HG03460 (cell line): ENCODE results near the gene FBXO36.
"Not testable (repeated sequence)": the region's sequence is repeated elsewhere in the genome, so short reads cannot be mapped to it uniquely, and the experiment has no call there.

Experiments used
- ATAC-seq: cut with Tn5 transposase; IDR thresholded peaks from one replicate; pipeline ENCODE4 v1.9.1; 2021; ENCODE audit not compliant: unreplicated experiment

The FBXO36 gene

DNA sequence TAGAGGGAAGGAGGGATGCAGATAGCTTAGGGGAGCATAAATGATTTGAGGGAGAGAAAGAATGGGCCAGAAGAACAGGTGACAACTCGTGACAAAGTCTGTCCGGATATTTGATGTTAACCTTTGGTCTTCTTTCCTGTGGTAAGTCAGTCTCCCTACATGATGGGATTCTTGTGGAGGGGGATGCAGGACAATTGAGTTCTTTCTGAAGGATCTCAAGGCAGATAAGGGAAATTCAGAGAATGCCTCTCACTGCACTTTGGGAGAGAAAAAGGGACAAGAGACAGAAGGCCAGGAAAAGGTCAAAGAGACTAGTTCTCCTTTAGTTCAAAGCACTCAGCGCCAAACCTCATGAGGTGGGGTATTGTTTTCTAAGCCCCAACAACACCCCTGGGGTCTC is 34.2 kb downstream of the FBXO36 start:
- ATAC-seq, result no peak

GRCh38 chr2:229963596-229963995 is 41.3 kb downstream of the FBXO36 start:
- ATAC-seq, result not testable (repeated sequence)

DNA sequence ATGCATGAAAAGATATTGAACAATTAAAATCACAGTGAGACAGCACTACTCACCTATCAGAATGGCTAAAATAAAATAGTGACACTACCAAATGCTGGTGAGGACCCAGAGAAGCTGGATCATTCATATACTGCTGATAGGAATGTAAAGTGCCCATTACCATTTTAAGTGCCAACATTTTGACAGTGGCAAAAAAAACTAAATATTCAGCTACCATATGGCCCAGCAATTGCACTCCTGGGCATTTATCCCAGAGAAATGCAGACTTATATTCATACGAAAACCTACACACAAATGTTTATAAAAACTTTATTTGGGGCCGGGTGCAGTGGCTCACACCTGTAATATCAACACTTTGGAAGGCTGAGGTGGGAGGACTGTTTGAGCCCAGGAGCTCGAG is 47.6 kb downstream of the FBXO36 start:
- ATAC-seq, result no peak

GRCh38 chr2:229970406-229970805 is 48.1 kb downstream of the FBXO36 start:
- no peak for ATAC-seq

DNA sequence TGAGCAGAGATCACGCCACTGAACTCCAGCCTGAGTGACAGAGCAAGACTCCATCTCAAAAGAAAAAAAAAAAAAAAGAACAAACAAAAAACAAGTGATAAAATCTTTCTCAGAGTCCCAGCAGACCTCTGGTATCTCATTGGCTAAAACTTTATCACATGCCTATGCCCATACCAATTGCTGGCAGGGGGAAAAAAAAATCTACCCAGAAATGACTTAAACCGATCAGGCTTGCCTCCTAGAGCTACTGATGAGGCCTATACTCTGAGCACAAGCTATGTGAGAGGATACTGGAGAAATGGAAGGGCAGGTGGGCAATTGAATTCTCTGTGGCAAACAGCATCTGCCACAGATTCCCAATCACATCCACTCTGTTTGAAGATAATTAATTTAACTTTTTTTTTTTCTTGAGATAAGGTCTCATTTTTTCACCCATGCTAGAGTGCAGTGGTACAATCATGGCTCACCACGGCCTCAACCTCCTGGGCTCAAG is 49.0 kb downstream of the FBXO36 start:
- ATAC-seq, result no peak

DNA sequence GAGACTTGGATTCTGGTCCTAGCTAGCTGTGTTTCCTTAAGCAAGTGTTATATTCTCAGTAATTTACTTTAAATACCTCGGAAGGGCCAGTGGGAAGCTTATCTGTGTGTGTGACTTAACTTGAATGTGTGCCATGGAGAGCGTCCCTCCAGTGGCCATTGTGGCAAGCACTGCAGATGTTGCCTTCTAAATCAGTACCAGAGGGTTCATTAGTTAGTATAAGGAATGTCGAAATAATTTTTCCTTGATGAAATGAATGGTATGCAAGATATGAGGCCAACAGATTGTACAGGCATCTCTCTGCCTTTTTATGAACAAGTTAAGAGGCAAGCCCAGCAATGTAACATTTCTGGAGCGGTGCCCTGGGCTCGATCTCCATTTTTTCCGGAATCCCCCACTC is 52.0 kb downstream of the FBXO36 start:
- ATAC-seq, result no peak

DNA sequence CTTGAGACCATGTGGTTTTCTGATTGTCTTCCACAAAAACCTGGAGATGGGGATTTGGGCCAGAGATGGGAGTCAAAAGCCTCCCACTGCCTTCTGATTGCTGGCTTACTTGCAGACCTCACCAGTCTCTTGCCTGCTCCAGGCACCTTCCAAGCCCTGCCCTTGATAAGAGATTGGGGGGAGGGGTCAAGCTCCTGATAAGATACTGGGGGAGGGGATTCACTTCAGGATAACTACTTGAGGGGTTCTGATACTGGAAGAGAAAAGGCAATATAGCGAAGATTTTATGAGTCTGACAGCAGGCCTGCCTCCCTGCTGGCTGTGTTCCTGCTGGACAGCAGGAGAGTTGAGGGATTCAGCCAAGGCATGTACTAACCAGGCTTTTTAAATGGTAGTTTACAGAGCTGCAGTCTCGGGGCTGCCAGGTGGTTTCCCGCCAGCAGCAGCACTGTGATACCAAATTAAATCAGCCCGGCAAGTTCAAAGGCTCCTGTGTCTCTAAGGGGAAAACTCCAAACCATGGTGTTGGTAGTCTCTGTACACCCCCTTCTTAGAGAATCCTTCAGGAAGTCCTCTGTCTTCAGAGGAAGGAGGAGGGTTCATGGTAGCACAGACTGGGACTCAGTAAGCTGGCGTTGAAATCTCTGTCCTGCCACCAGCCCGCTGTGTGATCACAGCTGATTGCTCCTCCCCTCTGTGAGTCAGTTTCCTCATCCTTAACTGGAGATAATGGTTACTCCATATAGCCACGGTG is 58.3 kb downstream of the FBXO36 start:
- no peak for ATAC-seq

DNA sequence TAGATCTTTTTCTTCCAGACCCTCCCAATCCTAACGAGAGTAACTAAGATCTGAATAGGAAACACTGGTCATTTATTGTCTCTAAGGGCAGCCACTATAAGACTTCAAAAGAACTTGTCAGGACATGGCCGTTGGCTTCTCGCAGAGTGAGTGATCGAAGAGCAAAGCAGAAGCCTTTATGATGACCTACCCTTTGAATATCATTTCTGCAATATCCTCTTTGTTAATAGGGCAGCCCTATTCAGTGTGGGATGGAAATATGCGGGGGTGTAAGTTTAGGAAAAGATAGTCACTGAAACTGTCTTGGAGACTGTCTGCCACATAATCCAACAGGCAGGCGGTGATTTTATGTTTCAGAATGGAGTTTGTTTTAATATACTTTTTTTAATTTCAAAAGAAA is 70.9 kb downstream of the FBXO36 start:
- no peak for ATAC-seq

DNA sequence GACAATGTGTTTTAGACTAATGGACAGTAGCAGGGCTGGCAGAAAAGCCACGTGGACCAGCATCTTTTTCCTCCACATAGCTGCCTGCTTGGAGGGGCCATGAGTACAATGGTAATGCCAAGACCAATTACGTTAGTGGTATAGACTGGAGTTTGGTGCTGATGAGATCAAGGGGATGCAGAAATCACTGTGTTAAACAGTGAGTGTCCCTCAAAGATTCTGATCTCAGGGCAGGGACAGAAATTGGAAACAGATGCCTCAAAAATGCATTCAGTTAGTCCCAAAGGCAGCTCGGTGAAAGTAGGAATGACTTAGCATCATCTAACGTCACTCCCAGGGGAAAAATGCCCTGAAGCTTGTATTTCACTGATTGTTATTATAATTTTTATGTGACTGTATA is 74.0 kb downstream of the FBXO36 start:
- ATAC-seq, result no peak

DNA sequence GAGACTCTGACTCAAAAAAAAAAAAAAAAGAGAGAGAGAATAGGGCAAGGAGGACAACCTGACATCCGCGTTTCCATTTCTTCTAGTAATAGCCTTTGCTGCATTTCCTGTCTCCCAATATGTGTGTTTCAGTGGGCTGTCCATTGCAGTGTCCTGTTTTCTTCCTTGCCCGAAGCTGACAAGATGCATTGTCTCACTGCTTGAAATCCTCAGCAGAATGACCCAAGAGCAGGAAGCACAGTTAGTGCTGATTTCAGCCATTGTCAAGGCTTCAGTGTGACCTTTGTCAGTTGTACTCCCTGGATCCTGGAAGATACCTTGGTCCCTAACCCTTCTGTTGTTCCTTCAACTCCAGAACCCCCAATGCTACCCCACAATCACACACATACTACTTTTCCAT is 75.3 kb downstream of the FBXO36 start:
- no peak for ATAC-seq

DNA sequence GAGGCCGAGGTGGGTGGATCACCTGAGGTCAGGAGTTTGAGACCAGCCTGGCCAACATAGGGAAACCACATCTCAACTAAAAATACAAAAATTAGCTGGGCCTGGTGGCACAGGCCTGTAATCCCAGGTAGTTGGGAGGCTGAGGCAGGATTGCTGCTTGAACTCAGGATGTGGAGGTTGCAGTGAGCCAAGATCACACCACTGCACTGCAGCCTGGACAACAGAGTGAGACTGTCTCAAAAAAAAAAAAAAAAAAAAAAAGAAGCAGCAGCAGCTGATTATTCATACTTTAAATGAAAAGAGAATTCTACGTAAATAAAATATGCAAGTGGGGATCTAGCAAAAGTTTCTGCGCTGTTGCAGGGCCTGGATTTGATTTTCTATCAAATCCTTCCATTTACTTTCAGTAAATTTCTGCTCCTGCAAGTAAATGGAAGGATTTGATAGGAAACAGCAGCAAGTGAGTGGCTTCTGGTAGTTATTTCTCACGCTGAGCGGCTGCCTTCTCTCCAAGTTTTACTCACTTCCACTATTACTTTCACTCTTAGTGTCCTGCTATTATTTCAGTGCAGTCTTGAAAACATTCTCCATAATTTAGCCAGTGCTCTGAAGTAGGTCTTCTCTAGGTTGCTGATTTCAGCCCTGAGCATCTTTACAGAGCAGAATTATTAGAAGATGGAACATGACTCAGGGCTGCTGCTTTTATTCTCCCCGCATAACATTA is 78.0 kb downstream of the FBXO36 start:
- ATAC-seq, result peak; percentile 92

DNA sequence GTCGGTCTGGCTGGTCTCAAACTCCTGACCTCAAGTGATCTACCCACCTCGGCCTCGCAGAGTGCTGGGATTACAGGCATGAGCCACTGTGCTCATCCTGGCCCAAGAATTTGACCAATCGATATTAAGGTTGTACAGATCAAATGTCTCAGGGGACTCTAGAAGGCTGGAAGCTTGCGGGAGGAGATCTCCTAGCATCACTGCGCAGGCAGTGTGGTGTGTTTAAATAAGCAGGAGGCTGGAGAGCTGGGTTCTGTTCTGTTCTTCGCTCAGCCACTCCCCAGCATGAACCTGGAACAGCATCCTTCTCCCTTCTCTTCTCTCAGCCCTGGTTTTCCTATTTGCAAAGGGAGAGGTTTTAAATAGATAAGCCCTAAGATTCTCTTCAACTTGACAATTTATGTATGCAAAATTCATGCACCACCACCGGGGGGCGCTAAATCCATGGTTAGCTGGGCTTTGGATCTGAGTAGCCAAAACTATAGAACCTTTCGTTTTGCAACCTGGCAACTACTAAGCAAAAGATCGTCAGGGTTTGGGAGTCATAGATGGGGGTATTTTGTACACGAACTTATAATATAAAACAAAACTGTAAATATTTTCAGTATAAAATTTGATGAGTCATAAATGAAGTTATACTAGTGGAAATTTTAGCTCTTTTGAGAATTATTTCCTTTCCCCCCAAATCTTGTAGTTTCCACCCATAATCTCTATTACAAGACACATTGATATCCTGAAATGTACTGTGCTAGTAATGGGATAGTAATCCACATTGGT is 85.8 kb downstream of the FBXO36 start:
- ATAC-seq, result peak; percentile 59

DNA sequence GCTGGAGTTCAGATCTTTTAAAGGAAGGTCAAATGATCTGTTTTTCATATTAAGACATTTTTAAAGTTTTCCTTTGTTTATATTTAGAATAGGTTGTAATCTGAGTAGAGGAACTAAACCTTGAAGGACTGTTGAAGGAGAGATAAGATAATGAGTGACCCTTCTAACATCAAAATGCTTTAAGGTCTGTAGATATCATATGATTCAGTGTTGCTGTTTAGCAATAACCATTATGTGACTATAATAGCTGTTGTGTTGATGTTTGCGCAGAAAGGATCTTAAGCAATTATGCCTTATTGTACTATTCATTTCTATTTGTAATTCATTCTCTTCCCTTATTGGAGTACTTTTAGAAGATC is 86.4 kb downstream of the FBXO36 start:
- no peak for ATAC-seq

GRCh38 chr2:230010501-230010900 is 88.2 kb downstream of the FBXO36 start:
- no peak for ATAC-seq

DNA sequence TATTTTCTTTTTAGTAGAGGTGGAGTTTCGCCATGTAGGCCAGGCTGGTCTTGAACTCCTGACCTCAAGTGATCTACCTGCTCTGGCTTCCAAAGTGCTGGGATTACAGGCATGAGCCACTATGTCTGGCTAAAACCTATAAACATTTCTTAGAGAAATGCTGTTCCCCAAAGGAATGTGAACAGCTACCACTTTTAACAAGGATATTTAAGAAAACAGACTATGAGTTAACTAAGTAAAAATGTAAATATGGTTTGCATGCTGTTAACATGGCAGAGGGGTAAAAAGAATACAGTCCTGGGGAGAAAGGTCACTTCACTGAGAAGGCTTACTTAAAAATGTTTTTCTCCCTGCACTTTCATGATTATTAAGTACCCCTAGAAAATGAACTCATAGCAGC is 89.3 kb downstream of the FBXO36 start:
- no peak for ATAC-seq

- ATAC-seq, result no peak
These were observed 90.1 kb downstream of the FBXO36 start for GRCh38 chr2:230012267-230012884.

- no peak for ATAC-seq
These were observed 94.5 kb downstream of the FBXO36 start for GRCh38 chr2:230016844-230017243.

DNA sequence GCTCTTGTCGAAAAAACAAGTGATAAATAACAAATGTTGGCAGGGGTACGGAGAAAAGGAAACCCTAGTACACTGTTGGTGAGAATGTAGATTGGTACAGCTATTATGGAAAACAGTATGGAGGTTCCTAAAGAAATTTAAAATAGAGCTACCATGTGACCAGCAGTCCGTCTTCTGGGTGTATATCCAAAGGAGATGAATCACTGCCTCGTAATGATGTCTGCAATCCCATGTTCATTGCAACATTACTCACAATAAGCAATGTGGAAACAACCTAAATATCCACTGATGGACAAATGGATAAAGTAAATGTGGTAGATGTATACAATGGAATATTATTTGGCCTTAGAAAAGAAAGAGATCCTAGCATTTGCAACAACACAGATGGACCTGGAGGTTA is 95.8 kb downstream of the FBXO36 start:
- ATAC-seq, result no peak

DNA sequence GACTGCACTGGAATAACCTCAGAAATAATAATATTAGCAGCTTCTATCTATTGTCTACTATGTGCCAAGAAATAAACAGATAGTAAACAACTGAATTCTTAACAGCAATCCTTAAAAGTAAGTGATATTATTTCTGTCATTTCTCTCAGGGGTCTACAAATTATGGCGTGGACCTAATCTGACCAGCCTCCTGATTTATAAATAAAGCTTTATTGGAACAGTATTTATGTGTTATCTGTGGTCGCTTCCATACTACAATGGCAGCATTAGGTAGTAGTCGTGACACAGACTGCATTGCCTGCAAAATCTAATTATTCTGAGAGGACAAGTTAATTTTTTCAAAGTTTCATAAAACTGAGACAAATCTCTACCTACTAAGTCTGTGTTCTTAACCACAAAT is 97.4 kb downstream of the FBXO36 start:
- ATAC-seq, result no peak

- no peak for ATAC-seq
These were observed 101.0 kb downstream of the FBXO36 start for GRCh38 chr2:230023313-230023712.

- no peak for ATAC-seq
These were observed 119.9 kb downstream of the FBXO36 start for GRCh38 chr2:230042195-230042594.
